ENCODE measurements around the gene COL15A1.

DNA sequence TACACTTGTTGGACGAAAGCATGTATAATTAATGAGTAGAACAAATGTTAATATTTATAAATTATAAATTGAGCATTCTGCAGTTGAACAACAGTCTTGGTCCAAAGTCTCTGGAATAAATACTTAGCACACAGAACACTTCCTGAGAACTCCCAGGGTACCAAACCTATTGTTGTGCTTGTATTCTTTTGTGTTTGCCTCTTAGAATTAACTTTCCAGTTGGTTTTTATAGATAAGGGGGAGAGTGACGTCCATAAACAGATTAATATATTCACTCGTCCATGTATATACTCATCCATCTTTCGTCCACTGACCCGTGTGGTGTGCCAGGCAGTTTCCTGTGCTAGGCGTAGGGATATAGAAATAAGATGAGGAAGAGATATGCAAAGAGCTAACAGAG, 98.9 kb downstream of the COL15A1 start:
- TF ChIP-seq, protein P1, sequence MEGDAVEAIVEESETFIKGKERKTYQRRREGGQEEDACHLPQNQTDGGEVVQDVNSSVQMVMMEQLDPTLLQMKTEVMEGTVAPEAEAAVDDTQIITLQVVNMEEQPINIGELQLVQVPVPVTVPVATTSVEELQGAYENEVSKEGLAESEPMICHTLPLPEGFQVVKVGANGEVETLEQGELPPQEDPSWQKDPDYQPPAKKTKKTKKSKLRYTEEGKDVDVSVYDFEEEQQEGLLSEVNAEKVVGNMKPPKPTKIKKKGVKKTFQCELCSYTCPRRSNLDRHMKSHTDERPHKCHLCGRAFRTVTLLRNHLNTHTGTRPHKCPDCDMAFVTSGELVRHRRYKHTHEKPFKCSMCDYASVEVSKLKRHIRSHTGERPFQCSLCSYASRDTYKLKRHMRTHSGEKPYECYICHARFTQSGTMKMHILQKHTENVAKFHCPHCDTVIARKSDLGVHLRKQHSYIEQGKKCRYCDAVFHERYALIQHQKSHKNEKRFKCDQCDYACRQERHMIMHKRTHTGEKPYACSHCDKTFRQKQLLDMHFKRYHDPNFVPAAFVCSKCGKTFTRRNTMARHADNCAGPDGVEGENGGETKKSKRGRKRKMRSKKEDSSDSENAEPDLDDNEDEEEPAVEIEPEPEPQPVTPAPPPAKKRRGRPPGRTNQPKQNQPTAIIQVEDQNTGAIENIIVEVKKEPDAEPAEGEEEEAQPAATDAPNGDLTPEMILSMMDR (IDR thresholded peaks at IDR 0.05): no peak
- TF ChIP-seq POLR2A (IDR thresholded peaks at IDR 0.05): no peak
